Sigmoid colon (tissue), 7 donors: ENCODE data around the gene ZNF136. TPM values are rescaled to one million over a fixed set of nuclear protein-coding genes. Genes with fewer than 3 reads are reported as not detected.

Experiments
- DNase-seq: peaks from one replicate; pipeline ENCODE4 v3.0.0-alpha.2; 2019
- H3K27ac ChIP-seq, 4 donors: fragments of 200-600 bp; sonication (generic); one replicate each; pipeline ENCODE4 v1.5.1; 2016 to 2019; ENCODE audit warnings: mild to moderate bottlenecking in 1 of 4
- H3K27me3 ChIP-seq, 3 donors: fragments of 200-600 bp; sonication (generic); one replicate each; pipeline ENCODE4 v1.5.1; 2019; ENCODE audit warnings: mild to moderate bottlenecking in 1 of 3
- H3K36me3 ChIP-seq, 4 donors: fragments of 200-600 bp; sonication (generic); one replicate each; pipeline ENCODE4 v1.5.1; 2016 to 2019
- H3K4me1 ChIP-seq, 4 donors: fragments of 200-600 bp; sonication (generic); one replicate each; pipeline ENCODE4 v1.5.1; 2017 to 2019
- H3K4me3 ChIP-seq, 4 donors: fragments of 200-600 bp; sonication (generic); one replicate each; pipeline ENCODE4 v1.5.1; 2017 to 2019; ENCODE audit warnings: mild to moderate bottlenecking in 2 of 4, moderate library complexity in 1 of 4
- H3K9me3 ChIP-seq, 4 donors: fragments of 200-600 bp in 3 of 4; sonication (generic) in 3 of 4; one replicate each; pipeline versions ENCODE4 v1.5.1 to v1.6.1; 2013 to 2019
- EP300 ChIP-seq, 4 donors: sonication (generic); formaldehyde crosslinking; IDR thresholded peaks; one replicate each; pipeline ENCODE4 v1.6.1; 2017; ENCODE audit warnings: antibody characterized with exemption in 4 of 4
- POLR2A ChIP-seq, 2 donors: fragments of 450-650 bp; IDR thresholded peaks; one replicate each; pipeline ENCODE4 v1.6.1; 2016; ENCODE audit warnings: antibody characterized with exemption in 2 of 2, mild to moderate bottlenecking in 2 of 2, moderate library complexity in 2 of 2
- POLR2AphosphoS5 ChIP-seq, 4 donors: sonication (generic); formaldehyde crosslinking; IDR thresholded peaks; one replicate each; pipeline ENCODE4 v1.6.1; 2017; ENCODE audit warnings: antibody characterized with exemption in 4 of 4
- WGBS, 2 donors: extraction: QIAGEN DNeasy Blood & Tissue Kit; methylation state at CpG; one replicate each; pipeline ENCODE4 v1.1.7; 2013; 5-methylcytosine and 5-hydroxymethylcytosine counted together
- intact Hi-C: fragments of 100-400 bp; cut with DNase I; formaldehyde crosslinking; loops from one replicate; pipeline ENCODE4 v1.15.1; 2023
- polyA plus RNA-seq, 3 donors: library from polyadenylated mRNA; stranded (reverse); fragments of 200-250 nt; gene quantifications; one replicate each; pipeline ENCODE4 v1.2.3, GENCODE V29; 2013
- total RNA-seq, 4 donors: library from RNA; depleted of rRNA; stranded (reverse); fragments of >200 nt; gene quantifications; one replicate each; pipeline ENCODE4 v1.1.0, GENCODE V29; 2016
- TF ChIP-seq, protein P1 (sequence below), 4 experiments: fragments of 450-650 bp in 3 of 4; fragments of 200-600 bp in 1 of 4; IDR thresholded peaks; one replicate each; pipeline ENCODE4 v1.5.1; 2016 to 2019; ENCODE audit warnings: antibody characterized with exemption in 4 of 4, mild to moderate bottlenecking in 3 of 4, moderate library complexity in 2 of 4
- donor health status: healthy with polysubstance abuse.
- donor health status: Bipolar disorder and iron deficiency.
- donor health status: healthy.

Gene ZNF136
- total and polyA plus RNA-seq, 7 donors: 1.6 to 15.5 (median 9.2) TPM

DNA sequence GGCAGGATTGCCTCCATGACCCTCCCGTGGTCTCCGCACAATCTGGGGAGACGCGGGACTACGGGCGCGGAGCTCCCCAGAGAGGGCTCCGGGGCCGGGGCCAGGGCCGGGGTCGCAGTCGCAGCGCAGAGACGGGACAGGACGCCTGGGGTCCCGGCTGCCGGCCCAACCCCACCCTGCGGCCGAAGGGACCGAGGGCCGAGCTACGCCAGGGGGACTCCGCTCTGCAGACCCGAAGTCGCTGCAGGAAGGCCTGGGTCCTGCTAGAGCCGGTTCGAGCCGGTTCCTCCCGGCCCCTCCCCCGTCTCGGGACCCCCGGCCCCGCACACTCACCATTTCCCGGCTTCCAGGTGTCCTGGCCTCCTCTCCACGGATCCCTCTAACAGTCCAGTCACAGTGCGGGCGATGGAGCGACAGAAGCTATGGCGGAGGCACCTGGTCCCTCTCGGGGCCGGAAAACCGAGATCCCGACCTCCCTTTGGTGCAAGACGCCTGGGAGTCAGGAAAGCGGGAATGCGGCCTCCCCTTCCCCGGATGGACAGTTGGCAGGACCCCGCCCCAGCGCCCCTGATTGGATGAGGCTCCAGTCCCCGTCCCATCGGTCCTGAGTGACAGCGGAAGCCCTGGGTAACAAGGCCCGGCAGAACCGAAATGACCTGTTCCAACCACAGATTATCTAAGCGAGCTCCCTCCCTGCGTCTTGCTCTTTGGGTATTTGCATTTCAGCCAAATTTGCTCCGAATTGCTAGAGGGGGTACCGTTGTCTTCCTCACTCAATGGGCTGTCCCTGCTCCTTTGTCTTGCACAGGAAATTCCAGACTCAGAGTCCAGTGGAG is 6.5 kb upstream of the ZNF136 start, which contains the start of gene ZNF625:
TSS of gene ZNF625 (minus strand) at position 512 of the 836 bp plus-strand sequence. CDS start at position 336, 176 bp downstream.
- DNase-seq: peak; percentile 94
- intact Hi-C loops: no loop called here
- TF ChIP-seq POLR2AphosphoS5 (IDR thresholded peaks at IDR 0.05): peak; percentile 47 to 82 (median 76)
- TF ChIP-seq, protein P1, sequence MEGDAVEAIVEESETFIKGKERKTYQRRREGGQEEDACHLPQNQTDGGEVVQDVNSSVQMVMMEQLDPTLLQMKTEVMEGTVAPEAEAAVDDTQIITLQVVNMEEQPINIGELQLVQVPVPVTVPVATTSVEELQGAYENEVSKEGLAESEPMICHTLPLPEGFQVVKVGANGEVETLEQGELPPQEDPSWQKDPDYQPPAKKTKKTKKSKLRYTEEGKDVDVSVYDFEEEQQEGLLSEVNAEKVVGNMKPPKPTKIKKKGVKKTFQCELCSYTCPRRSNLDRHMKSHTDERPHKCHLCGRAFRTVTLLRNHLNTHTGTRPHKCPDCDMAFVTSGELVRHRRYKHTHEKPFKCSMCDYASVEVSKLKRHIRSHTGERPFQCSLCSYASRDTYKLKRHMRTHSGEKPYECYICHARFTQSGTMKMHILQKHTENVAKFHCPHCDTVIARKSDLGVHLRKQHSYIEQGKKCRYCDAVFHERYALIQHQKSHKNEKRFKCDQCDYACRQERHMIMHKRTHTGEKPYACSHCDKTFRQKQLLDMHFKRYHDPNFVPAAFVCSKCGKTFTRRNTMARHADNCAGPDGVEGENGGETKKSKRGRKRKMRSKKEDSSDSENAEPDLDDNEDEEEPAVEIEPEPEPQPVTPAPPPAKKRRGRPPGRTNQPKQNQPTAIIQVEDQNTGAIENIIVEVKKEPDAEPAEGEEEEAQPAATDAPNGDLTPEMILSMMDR (IDR thresholded peaks at IDR 0.05): no peak
- TF ChIP-seq POLR2A (IDR thresholded peaks at IDR 0.05): peak in 1 of 2 donors; percentile 55
- TF ChIP-seq EP300 (IDR thresholded peaks at IDR 0.05): no peak
- no peaks in the 10 kb centered on the region for H3K27me3 ChIP-seq
- H3K4me1 ChIP-seq: peaks cover 0 to 23% (median 17%) of the 10 kb centered on the region in 4 donors
- peak within 1 kb of the TSS; percentile 81 to 85 (median 84) for H3K27ac ChIP-seq
- H3K9me3 ChIP-seq: no peaks in the 10 kb centered on the region
- 1 to 2% methylated on average over 58 of the region's 58 CpGs for WGBS, 2 donors
- H3K36me3 ChIP-seq: no peaks in the 10 kb centered on the region
- peak within 1 kb of the TSS; percentile 61 to 86 (median 78) for H3K4me3 ChIP-seq

DNA sequence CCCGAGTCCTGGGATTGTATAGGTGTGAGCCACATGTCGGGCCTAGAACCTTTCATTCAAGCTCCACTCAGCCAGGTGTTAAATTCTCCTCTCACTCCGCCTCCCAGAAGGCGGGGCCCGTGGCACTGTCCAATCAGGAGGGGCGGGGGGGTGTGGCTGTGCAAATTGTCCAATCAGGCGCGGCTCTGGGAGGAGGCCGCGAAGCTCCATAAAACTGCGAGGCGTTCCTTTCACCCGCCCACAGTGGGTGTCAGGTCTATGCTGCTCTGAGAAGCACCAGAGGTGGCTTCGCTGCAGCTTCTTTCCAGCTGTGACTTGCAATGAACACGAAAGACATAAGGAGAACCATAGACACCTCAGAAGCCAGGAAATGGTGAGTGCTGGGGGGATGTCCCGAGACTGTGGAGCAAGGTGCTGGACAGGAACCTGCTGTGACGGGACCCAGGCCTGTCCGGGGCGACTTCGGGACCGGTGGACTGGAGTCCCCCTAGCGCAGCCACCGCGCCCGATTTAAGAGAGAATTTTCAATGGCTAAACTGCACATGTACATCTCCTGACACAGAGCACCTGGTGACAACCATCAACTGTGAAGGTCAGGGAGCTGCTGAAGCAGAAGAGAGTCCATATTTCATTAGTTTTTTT is 3.0 kb upstream of the ZNF136 start:
- peaks cover 0 to 38% (median 30%) of the 10 kb centered on the region in 4 donors for H3K4me1 ChIP-seq
- no peaks in the 10 kb centered on the region for H3K27me3 ChIP-seq
- no peak for DNase-seq
- 96% methylated on average over 25 of the region's 25 CpGs for WGBS, 2 donors
- intact Hi-C loops: no loop called here
- H3K36me3 ChIP-seq: peaks cover 0 to 2% (median under 1%) of the 10 kb centered on the region in 4 donors
- TF ChIP-seq POLR2A (IDR thresholded peaks at IDR 0.05): no peak
- no peak for TF ChIP-seq POLR2AphosphoS5 (IDR thresholded peaks at IDR 0.05)
- TF ChIP-seq, protein P1 (IDR thresholded peaks at IDR 0.05): no peak
- TF ChIP-seq EP300 (IDR thresholded peaks at IDR 0.05): no peak
- H3K9me3 ChIP-seq: no peaks in the 10 kb centered on the region
- H3K4me3 ChIP-seq: no peak overlapping the region
- H3K27ac ChIP-seq: no peak overlapping the region

DNA sequence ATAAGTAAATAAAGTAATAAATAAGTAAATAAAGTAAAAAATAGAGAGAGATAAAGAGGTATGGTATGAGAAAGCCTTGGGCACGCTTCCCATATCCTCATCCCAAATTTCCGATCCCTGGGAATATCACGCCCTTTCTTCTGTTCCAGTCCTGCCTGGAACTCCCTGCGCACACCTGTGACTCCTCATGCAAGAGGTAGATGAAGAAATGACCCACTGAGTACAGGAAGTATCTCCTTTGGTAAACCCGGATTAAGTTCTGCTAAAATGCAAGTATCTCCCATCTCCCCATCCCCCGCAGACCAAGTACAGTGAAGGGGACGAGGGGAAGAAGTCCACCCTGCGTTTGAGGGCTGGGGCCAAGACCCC is 399 bp upstream of the ZNF136 start:
- peak overlapping the region; percentile 96 to 99 (median 98) for H3K27ac ChIP-seq
- H3K27me3 ChIP-seq: no peaks in the 10 kb centered on the region
- peaks cover 0 to 41% (median 30%) of the 10 kb centered on the region in 4 donors for H3K4me1 ChIP-seq
- WGBS, 2 donors: 15% methylated on average over 8 of the region's 8 CpGs
- no peaks in the 10 kb centered on the region for H3K9me3 ChIP-seq
- intact Hi-C loops: no loop called here
- DNase-seq: no peak
- peak overlapping the region; percentile 90 to 99 (median 95) for H3K4me3 ChIP-seq
- peaks cover 0 to 8% (median 2%) of the 10 kb centered on the region in 4 donors for H3K36me3 ChIP-seq
- TF ChIP-seq POLR2AphosphoS5 (IDR thresholded peaks at IDR 0.05) (no peak), POLR2A (IDR thresholded peaks at IDR 0.05) (no peak), EP300 (IDR thresholded peaks at IDR 0.05) (no peak)
- TF ChIP-seq, protein P1 (IDR thresholded peaks at IDR 0.05): no peak

DNA sequence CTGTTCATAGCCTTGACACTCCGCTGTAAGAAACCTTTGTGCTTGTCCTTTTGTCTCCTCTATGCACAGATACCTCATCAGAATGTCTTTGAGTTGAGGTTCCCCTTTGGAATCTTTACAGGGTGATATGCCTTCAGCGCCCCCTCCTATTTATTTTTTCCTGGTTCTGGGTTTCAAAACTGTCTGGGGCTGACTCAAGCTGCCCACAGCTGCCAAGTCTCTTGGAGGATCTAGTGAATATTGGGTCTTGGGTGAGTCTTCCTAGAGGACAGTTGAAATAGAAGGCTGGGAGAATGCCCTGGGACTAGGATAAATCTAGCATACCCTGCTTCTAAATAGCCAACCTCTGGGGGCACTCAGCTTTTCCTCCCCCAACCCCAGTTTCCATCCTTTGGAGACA is 930 bp downstream of the ZNF136 start:
- peaks cover 0 to 41% (median 30%) of the 10 kb centered on the region in 4 donors for H3K4me1 ChIP-seq
- DNase-seq: no peak
- 6 to 18% methylated on average over 2 of the region's 2 CpGs for WGBS, 2 donors
- intact Hi-C loops: no loop called here
- no peaks in the 10 kb centered on the region for H3K9me3 ChIP-seq
- H3K36me3 ChIP-seq: peaks cover 0 to 8% (median 2%) of the 10 kb centered on the region in 4 donors
- H3K27me3 ChIP-seq: no peaks in the 10 kb centered on the region
- H3K4me3 ChIP-seq: peak overlapping the region; percentile 90 to 99 (median 95)
- TF ChIP-seq POLR2AphosphoS5 (IDR thresholded peaks at IDR 0.05) (no peak), EP300 (IDR thresholded peaks at IDR 0.05) (no peak), POLR2A (IDR thresholded peaks at IDR 0.05) (no peak)
- TF ChIP-seq, protein P1 (IDR thresholded peaks at IDR 0.05): no peak
- peak overlapping the region; percentile 96 to 99 (median 98) for H3K27ac ChIP-seq
